Activated CD8-positive, alpha-beta memory T cell treated with anti-CD3 and anti-CD28 coated beads, Interleukin-2, amount 50 U/mL, for 4 hours (primary cell): ENCODE measurements around the gene MYO15B.

ENCODE experiments used
- DNase-seq: peaks from one replicate; pipeline ENCODE4 v3.0.0-alpha.2; 2020

MYO15B gene

DNA sequence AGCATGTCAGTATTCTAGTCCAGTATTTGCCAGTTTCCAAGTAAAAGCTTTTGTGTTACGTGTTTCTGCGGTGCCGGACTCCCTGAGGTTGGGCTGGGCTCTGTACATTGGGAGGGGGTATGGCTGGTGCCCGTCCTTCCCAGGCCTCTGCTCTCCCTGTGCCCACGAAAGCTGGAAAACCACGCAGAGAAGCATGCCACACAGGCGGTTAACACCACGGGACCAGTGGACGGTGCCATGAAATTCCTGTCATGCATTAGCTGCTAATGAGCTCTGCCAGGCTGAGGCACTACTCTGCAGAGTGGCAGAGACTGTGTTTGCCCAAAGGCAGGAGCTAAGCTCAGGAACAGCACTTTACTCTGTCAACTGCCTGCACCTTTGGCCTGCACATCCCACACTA is 53.7 kb downstream of the MYO15B start:
- no peak for DNase-seq

DNA sequence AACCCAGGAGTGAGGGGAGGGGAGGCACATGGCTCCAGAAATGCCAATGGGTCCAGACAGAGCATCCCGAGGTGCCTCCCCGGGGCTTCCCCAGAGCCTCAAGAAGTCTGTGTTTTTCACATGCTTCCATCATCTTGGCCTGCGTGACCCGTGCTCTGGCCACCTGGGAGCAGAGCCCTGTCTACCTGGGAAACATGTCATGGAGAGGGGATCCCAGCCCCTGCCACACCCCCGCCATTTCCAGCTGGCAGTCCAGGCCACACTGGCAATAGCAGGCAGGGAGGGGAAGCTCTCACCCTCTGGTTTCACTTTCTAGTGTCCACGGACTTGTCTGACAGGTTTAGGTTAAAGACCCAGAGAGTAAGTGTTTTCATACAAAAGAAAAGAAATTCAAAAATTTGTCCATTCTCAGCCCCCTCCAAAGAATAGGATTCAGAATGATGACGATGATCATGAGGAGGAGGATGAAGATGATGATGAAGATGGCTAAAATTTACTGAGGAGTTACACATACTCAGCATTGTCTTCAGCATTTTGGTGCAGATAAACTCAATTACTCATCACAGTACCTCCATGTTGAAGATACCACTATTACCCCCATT is 54.7 kb downstream of the MYO15B start:
- no peak for DNase-seq

DNA sequence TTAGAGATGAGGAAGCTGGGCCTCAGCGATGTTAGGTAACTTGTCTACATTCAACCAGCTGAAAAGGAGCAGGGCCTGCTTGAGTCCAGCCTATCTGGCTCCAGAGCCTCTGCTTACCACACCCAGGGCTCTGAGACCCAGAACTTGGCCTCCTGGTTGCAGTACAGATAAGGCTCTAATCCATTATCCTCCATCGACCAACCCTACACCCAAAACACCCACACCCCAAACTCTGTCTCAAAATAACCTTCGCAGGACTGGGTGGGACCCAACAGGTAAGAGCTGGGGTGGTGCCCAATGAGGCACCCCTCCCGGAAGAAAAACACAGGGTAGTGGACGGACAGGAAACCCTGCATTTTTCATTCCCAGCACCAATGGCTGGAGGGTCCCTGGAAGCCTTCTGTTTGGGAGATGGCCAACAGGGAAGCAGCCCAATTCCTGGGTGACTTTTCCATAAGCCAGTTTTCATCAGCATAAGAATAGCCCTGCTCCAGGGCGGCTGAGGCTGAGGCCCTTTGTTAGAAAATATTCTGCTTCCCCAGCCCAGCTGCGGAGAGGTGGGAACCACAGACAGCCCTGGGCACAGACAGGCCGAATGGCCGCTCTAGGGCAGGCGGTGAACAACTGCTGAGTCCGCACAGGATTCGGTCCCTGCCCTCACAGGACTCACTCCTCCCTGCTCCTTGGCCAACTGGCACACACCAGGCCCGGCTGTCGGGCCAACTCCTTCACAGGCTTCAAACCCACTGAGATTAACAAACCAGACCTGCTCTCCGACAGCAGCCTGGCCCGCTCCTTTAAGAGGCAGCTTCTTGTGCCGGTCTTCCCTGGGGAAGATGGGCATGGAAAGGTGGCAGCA is 55.4 kb downstream of the MYO15B start:
- no peak for DNase-seq

DNA sequence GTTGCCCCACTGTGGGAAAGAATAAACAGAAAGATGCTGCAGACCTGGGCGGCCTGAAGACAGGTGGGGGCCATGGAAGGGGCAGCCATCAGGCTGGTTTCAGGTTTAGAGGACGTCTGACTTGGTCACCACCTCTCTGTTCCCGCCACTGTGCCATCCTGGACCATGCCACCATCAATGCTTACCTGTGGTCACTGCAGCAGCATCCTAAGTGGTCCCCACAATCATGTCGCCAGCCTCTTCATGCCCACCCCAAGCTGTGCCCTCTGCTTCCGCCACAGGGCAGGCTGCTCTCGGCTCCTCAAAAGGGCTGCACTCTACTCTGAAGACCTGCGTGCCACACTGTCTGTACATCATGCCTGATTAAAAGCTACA is 56.0 kb downstream of the MYO15B start:
- no peak for DNase-seq

DNA sequence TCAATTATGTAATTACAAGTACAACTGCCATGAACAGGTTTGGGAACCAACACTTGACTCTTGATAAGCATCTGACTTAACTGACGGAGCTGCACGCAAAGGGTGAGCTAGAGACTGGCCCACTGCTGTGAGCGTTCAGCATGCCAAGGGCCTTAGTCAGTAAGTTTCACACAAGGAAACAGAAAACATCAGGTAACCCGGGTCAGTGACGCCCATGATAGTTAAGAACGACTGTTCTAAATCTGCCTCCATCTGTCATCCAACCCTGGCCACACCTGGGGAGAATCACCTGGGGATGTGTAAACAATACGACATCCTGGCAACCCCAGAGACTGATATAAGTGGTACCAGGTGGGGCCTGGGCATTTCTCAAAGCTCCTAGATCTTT is 57.9 kb downstream of the MYO15B start:
- no peak for DNase-seq

DNA sequence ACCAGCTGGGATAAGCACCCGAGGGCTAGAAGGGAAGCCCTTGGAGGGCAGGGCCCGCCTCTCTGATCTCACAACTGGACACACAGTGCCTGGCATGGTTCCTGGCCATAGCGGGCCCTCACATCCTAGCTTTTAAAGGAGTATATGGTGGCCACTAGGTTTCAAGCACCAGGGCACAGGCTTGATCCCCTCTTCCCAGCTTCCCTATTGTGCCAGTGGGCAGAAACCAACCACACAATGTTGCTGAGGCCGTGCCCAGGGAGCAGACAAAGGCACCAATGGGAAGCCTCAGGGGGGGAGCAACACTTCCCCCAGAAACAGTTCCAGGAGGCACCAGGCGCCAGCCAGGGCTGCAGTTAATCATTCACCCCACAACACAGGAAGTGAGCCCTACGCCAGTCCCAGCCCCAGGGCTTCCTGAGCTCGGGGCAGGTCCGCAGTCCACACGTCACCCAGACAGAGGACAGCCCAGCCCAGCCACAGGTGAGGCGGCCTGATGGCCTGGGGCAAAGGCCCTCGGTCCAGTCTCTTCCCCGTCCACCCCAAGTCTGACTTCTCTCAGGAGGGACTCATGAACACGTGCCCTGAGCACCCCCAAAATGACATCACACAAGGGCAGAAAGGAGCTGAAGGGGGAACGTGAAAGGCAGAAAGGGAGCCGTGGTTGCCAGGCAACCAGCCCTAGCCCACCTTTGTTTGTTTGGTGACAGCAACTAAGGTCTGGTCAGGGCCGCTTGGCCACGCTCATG is 58.5 kb downstream of the MYO15B start:
- DNase-seq = no peak

DNA sequence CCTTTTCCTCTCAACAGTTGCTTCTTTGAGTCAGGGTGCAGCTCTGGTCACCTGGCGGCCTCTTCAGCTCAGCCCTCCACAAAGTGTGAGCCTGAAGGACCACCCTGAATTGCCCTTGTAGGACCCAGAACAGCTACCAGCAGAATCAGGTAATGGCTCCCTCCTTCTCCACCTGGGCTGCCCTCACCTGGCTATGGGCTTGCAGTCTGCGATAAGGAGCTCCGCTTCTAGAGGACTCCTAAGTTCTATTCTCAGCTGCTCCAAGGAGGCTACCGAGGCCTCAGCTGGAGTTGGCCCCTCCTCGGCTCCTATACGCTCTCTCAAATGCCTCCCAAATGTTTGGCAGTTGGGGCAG is 59.0 kb downstream of the MYO15B start:
- DNase-seq = no peak

DNA sequence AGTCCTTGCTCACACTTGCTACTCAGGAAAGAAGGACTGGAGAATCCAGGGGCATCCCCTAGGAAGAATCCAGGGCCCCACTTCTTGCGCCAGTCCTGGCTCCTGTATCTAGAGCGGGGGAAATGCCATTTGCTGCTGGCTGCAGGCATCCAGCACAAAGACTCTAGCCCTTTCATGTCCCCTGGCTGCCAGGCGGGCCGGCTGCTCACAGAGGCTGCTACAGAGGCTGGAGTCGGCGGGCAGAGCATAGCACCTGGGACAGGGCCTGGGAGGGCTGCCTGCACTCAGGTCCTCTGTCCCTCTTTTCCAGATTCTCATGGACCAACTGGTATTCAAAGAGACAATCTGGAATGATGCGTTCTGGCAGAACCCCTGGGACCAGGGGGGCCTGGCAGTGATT is 59.5 kb downstream of the MYO15B start:
- DNase-seq = no peak

DNA sequence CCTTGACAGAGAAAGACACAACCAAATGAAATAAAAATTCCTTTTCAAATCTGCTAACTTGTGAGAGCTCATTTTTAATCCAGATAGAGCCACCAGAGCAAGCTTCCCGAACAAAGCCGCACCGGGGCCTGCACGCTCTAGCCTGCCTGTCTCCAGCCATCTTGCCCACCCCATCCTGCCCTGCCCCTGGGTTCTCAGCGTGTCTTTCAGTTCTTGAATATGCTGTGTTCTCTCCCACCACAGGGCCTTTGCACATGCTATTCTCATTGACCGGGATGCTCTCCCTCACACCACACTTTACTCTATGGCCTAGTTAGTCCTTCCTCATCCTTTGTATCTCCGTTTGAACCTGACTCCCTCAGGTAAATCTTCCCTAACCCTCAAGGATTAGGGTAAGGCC is 60.3 kb downstream of the MYO15B start:
- no peak for DNase-seq

DNA sequence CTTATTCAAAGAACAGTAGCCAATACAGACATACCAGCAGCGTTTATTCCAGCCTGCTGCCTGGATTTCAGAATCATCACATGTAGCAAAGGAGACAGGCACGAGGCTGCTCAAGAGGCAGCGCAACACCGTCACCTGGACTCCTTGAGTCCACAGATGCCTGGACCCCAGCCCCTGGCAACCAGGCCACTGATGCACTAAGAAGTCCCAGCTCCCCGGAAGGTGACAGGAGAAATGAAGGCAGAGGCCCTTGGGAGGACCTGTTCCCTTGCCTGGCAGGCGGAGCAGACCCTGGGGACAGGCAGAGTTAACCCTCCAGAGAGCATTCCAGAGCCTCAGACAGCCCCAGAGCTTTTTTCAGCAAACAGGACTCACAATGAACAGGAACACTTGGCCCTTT is 62.1 kb downstream of the MYO15B start:
- DNase-seq = no peak

DNA sequence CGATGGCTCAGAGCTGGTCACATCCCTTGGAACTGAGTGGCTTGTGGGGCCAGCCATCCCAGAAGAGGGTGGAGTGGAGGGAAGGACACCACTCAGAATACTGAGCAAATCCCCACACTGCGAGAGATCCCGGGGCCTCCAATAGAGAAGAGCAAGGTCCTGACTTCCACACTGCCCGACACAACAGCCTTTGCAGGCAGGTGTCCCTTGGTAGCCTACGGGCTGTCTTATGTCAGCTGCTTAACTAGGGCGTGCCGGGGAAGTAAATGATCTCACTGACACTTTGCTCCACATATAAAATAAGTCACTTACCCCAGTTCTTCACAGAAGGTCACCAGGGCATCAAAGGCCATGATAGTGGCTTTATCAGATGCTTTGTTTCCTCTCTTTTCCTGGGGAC is 63.3 kb downstream of the MYO15B start:
- DNase-seq = no peak

DNA sequence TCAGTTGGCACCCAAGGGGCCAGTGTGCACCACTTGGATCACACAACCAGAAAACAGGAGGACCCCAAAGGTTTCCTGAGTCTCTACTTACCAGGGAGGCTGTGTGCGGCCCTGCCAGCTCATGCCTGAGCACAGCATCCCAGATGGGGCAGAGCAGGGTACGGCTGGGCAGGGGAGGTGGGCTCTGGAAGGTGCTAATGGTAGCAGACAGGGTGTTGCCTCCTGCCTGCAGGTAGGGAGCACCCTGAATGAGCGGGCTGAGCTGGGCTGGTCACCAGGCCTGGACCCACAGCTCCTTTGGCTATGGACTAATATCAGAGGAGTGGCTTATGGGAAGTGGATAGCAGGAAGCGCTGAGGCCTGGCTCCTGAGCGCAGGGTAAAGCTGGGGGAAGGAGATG is 64.7 kb downstream of the MYO15B start:
- DNase-seq = no peak

DNA sequence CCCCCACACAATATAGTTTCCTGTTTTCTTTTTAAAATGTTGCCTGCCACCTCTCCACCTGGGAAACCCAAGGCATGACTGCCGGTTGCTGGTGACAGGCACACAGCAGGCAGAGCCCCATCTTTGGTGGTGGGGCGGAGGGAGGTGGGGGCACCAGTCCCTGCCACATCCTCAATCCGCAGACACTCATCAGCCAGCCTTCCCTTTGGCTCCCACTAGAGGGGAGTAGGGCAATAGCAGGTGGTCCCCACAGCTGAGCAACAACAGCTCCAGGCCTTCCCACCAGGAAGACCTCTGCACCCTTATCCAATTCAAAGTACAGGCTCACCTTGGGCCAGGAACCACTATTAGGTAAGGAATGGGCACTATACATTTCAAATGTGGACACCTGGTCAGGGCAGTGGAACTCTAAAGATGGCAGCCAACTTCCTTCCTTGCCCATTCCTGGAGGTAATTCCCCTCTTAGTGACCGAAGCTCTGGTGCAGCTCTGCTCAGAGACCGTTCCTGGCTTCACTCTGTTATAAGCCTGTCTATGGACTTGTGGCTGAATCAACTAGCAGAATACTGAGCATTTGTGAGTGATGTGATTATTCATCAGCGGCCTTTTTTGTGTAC is 65.4 kb downstream of the MYO15B start:
- DNase-seq = no peak

DNA sequence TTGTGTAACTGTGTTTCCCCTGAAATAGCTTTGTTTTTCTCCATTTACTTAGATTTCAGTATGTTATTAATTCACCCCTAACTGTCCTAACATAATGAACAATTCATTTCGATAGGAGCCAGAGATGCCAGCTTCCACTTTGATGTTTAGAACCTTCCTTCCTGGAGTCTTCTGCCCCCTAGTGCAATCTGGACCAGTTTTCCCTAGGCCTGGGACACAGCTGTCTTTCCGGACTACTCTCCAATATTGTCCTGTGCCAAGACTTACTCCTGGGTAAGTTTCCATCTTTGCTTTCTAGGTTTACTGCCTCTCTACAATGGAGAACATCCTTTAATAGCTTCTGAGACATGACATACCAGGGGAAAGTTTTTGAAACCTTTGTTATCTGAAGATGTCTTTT is 66.6 kb downstream of the MYO15B start:
- DNase-seq = no peak

DNA sequence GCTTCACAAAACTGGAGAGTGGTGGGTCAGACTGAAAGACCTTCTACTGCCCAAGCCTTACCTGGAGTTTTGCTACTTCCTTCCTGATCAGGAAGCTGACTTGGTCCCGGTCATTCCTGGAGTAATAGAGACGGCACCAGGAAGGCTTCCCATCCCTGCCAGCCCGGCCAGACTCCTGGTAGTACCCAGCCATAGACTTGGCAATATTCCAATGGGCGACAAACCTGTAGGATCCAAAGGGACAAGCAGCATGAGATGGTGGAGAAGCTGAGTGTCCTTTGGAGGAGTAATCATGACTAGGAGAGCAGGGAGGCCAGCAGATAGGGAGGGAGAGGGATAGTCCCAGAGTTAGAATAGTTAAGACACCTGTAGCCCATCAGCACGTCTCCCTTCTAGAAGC is 70.6 kb downstream of the MYO15B start:
- no peak for DNase-seq

DNA sequence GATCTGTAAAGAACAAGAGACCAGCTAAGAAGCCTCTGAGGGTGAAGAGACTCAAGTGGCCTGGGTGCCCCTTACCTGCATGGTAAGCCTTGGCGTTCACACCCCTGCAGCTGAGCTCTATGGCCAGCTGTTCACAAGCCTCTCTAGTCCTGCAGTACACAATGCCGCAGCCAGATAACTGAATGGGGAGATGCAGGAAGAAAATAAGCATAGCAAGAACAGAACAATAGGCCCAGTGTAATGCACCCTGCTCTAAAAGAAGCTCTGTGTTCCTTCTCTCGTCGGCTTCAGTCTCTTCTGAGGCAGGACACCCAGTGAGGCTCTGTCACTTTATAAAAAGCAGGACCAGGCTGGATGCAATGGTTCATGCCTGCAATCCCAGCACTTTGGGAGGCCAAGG is 73.9 kb downstream of the MYO15B start:
- DNase-seq = no peak

DNA sequence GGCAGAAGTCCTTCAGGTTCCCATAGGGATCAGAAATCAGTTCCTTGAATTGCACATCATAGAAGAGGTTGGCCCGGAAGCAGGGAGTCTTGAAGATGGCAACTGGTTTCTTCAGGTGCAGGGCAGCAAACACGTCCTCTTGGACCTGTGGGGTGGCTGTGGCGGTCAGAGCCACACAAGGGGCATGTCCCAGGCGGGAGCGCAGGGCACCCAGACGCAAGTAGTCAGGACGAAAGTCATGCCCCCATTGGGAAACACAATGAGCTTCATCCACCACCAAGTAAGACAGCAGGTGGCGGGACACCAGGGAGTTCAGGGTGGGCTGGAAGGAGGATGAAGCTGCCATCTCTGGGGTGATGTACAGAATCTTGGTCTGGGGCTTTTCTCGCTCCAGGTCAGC is 74.9 kb downstream of the MYO15B start:
- no peak for DNase-seq

DNA sequence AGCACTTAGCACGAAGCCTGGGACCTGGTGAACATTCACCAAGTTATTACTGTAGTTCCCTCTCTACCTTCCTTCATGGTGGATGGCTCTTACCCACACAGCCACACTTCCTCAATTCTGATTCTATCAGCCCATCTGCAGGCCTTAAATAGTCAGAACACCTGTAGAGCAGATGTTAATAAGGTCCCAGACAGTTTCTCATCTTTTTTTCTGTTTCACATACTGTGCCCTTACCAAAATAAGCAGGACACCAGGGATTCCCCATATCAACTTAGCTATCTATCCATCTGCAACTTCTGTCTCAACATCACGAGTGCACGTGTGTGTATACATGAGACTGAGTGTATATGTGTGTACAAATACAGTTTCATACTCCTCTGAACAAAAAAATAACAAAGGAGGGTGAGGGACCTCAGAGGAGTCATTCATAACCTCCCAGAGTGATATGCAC is 76.5 kb downstream of the MYO15B start:
- no peak for DNase-seq

DNA sequence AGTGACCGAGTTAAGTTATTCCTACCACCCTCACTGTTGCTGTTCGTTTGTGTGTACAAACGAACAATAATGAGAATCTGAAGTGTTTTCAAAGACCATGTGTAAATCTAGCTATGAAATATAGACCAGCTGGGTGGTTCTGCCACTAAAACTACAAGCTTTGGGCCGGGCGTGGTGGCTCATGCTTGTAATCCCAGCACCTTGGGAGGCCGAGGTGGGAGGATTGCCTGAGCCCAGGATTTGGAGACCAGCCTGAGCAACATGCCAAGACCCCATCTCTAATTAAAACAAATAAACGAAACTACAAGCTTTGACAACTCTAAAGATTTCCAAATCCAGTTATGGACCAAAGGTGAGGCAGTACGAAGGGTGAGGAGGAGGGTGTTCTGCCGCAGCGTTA is 78.4 kb downstream of the MYO15B start:
- no peak for DNase-seq

DNA sequence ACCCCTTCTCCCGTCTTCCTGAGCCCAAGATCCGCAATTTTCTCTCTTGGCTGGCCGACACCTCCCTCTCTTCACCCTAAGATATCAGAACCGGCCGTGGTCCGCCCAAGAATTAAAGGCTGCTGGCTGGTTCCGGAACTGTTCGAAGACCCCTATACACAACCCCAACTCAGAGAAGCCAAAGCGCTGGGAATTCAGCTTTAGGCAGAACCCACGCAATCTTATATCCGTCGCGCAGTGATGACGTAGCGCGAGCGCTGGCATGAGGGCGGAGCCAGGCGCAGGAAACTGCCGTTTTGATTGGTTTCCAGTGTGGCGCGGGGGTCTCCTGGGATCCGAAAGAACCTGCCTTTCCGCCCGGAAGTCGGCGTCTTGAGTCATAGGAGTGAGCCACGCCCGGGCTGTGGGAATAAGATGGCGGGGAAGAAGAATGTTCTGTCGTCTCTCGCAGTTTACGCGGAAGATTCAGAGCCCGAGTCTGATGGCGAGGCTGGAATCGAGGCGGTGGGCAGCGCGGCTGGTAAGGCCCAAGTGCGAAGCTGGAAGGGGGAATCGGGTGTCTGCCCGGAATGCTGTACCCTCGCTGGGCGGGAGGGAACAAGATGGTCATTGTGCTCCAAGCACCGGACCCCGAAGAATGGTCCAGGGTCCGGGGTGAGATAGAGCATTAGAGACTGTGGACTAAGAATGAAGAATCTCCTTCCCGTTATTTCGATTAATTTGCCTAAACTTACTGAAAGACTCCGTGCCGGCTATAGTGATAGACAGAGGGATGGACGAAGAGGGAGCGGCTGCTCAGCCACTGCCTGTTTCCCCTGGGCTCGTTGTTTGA is 79.6 kb downstream of the MYO15B start, which contains the start of the genes RECQL5 and SAP30BP:
Gene RECQL5, minus strand, starts transcription at position 196 of the 832 bp plus-strand sequence. CDS start 597 bp downstream, outside the sequence.
Gene SAP30BP, plus strand, starts transcription at position 380 of the 832 bp plus-strand sequence. Its CDS starts 35 bp downstream, at position 415.
- DNase-seq = peak; percentile 98

DNA sequence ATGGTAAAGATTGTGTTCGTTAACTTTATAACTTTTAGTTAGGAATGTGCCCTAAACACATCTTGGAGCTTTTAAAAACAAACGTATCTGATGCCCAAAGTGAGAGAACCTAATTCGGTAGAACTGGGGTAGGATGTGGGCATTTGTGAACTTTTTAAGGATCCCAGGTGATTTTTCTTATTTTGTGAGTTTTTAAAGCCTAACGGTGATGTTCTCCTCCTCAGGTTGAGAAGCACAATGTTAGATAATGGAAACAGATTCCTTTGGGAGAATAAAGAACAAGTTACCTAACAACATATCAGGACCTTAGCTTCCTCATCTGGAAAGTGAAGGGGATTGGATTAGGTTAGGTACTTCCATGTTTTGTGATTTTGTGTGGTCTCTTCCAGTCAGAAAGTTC is 80.2 kb downstream of the MYO15B start:
- no peak for DNase-seq

DNA sequence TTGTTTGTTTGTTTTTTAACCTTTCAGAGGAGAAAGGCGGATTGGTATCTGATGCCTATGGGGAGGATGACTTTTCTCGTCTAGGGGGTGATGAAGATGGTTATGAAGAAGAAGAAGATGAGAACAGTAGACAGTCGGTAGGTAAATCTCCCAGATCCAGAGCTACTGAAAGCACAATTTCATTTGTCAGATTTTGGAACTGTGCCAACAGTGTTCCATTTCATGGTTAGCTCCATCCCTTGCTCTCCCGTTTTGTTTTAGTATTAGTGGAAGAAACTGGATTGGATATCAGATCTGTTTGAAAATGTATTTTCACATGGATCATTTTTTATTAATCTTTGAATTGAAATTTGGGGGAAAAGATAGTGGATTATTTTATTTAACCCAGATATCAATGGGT is 80.9 kb downstream of the MYO15B start:
- no peak for DNase-seq
